Measurements from ENCODE around the gene ZNF543.
"Not testable (repeated sequence)": the region's sequence is repeated elsewhere in the genome, so short reads cannot be mapped to it uniquely, and the experiment has no call there.

The ZNF543 gene

GRCh38 chr19:57320180-57321084, at the start of gene ZNF543:
Gene ZNF543 (plus strand): TSS chr19:57320472. CDS start chr19:57320854, 382 bp downstream.
- peak; percentile 90 to 93 for DNase-seq

DNA sequence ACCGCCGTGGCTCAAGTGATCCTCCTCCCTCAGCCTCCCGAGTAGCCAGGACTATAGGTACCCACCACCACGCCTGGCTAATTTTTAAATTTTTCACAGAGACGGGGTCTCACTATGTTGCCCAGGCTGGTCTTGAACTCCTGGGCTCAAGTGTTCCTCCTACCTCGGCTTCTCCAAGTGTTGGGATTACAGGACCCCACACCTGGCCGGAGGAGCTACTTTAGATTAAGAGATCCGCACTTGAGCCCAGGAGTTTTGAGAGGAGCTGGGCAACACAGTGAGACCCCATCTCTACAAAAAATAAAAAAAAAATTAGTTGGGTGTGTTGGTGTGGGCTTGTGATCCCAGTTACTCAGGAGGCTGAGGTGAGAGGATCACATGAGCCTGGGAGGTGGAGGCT, 49.0 kb upstream of the ZNF543 start:
- DNase-seq, result no peak

DNA sequence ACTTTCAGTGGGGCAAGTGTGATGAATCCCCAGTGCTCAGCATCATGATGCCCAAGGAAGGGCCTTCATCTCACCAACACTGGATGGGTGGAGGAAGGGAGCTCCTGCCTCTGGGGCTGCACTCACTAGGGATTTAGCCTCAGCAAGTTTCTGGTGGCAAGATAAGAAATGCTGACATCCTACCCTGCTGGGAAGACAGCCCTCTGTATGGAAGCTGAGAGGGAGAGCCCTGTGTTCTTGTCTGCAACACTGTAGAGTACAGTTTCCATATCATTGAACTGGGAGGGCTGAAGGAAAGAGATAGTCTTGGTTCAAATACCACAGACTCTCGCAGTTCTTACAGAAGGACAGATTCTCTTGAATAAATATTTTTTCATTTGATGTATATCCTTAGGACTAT, 47.3 kb upstream of the ZNF543 start:
- DNase-seq, result no peak

- no peak for DNase-seq
Measured at GRCh38 chr19:57276430-57276829, 43.8 kb upstream of the ZNF543 start.

DNA sequence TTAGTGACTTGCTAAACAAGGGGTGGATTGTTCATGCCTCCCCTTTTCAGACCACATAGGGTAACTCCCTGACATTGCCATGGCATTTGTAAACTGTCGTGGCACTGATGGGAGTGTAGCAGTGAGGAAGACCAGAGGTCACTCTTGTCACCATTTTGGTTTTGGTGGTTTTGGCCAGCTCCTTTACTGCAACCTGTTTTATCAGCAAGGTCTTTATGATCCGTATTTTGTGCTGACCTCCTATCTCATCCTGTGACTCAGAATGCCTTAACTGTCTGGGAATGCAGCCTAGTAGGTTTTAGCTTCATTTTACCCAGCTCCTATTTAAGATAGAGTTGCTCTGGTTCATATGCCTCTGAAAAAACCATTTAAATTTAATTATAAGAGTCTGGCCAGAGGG, 41.8 kb upstream of the ZNF543 start:
- DNase-seq, result not testable (repeated sequence)

DNA sequence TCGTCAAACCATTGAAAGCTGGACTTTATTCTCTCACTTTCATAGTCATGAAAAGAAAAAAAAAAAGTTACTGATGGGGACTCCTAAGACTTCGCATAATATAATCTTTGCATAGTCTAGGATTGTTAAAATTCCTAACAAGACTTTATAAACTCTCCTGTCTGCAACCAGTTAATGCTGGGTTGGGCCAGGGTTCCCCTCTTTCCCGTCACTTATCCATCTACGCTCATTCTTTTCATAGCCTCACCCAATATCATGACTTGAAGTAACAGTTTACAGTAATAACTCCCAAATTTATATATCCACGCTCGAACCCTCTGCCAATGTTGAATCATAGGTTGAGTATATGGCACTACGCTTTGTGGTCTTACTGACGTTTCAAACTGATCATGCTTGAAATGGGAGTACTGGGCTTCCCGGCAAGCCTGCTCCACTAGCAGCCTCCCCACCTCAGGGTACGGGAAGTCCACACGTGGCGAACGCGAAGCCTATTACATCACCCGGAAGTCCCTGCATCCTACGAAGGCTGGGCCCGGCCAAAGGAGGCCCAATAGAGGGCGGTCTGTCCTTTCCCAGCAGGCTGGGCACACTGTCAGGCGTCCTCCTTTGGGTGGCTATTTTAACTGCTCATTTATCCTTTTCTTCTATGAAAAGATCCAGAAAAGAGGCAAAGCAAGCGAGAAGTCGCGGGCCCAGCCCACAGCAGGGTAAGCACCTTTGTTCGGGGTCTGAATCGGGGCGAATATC, 40.7 kb upstream of the ZNF543 start:
- DNase-seq, result peak; percentile 79 to 83

- DNase-seq, result peak; percentile 96
Measured at GRCh38 chr19:57280165-57280961, 39.9 kb upstream of the ZNF543 start, which contains the start of gene ZNF460. Gene ZNF460 (plus strand): TSS chr19:57280485. CDS start chr19:57280807, 322 bp downstream.

GRCh38 chr19:57280962-57281400, 39.3 kb upstream of the ZNF543 start:
- no peak for DNase-seq

- no peak for DNase-seq
Measured at GRCh38 chr19:57282011-57282643, 38.1 kb upstream of the ZNF543 start.

DNA sequence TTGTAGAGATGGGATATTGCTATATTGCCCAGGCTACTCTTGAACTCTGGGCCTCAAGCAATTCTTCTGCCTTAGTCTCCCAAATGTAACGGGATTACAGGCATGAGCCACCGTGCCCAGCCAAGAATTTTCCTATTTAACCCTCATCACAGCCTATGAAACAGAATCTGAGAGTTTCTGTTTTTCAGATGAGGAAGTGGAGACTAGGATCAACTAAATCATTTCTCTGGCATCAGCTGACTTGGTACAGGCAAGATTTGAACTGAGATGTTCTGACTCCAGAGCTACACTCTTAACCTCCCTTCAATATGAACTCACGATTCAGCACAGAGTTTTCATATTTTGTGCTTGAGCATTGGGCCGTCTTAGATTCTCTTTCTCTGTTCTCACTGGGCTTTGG, 31.9 kb upstream of the ZNF543 start:
- no peak for DNase-seq

GRCh38 chr19:57290970-57291369, 29.3 kb upstream of the ZNF543 start:
- no peak for DNase-seq

DNA sequence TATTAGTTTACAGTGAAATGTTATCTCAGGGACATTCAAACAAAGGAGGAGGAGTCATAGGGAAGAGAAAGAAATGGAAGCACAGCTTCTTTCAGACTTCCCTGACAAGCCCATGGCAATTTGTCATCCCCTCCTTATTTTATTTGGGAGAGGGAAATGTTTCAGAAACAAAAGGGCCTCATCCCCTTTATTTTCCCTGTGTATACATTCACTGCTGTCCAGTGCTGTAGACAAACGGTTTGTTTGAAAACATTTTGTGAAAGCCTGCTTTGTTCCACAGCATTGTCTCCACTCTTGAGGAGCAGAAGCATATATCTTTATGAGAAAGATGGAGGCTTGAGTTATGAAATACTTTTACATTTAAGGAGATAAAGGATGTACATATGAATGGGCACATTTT, 27.7 kb upstream of the ZNF543 start:
- DNase-seq, result no peak

GRCh38 chr19:57293719-57294118, 26.6 kb upstream of the ZNF543 start:
- no peak for DNase-seq

- no peak for DNase-seq
Measured at GRCh38 chr19:57302020-57302465, 18.2 kb upstream of the ZNF543 start.

- no peak for DNase-seq
Measured at GRCh38 chr19:57302727-57303401, 17.4 kb upstream of the ZNF543 start.

GRCh38 chr19:57305056-57305455, 15.2 kb upstream of the ZNF543 start:
- no peak for DNase-seq

DNA sequence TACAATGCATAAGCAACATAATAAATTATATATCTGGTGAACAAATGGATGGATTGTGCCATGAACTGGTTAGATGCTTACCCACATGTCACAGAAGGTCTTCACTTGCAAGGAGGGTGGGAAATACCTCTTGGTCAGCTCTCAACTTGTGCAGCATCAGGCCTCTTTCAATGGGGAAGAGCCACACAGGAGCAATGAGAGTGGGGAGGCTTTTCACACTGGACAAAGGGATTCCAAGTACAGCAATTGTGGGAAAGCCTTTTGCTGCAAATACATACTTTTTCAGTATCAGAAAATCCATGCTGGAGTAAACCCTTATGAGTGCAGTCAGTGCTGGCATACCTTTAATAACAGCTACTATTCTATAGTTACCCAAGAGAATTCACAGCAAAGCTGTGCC, 11.8 kb upstream of the ZNF543 start:
- DNase-seq, result no peak

DNA sequence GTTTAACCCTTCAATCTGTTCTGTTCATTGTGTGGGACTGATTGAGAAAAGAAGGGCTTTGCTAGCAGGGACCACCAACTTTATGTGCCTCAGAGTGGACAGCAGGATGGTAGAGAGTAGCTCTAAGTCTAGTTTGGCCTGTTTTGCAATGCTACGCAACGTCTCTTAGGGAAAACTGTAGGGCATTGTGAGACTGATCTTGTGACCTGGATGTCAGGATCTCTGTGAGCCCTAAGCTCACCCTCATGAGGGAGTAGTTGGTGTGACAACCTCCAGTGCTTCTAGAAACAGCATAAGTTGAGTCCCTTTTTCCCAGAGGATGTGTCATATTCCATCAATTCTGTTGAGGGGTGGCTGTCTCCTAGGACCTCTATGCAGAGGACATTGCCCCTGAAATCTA, 9.5 kb upstream of the ZNF543 start:
- DNase-seq, result no peak

GRCh38 chr19:57314146-57314545, 6.1 kb upstream of the ZNF543 start:
- no peak for DNase-seq

- no peak for DNase-seq
Measured at GRCh38 chr19:57317503-57317902, 2.8 kb upstream of the ZNF543 start.

- no peak for DNase-seq
Measured at GRCh38 chr19:57319869-57320179, 448 bp upstream of the ZNF543 start.

- DNase-seq, result no peak
Measured at GRCh38 chr19:57321116-57321515, 844 bp downstream of the ZNF543 start.

Data from activated CD4-positive, alpha-beta T cell treated with anti-CD3 and anti-CD28 coated beads, Interleukin-2, amount 50 U/mL, for 4 hours (primary cell).